HFFc6 (cell line): ENCODE measurements around the gene LGALS16. TPM values are rescaled to one million over a fixed set of nuclear protein-coding genes. Genes with fewer than 3 reads are reported as not detected.
"Not testable (repeated sequence)": the region's sequence is repeated elsewhere in the genome, so short reads cannot be mapped to it uniquely, and the experiment has no call there.

ENCODE experiments used
- DNase-seq: peaks from one replicate; pipeline ENCODE4 v3.0.0-alpha.2; 2018
- H3K27ac Mint-ChIP-seq: 2 replicates; pipeline ENCODE4 v1.8.0; 2020; ENCODE audit warnings: mild to moderate bottlenecking, mixed read lengths
- H3K27me3 Mint-ChIP-seq: 2 replicates; pipeline ENCODE4 v1.8.0; 2021; ENCODE audit warnings: mild to moderate bottlenecking, moderate library complexity, mixed read lengths; ENCODE audit not compliant: insufficient read depth
- H3K36me3 Mint-ChIP-seq: 2 replicates; pipeline ENCODE4 v1.8.0; 2021; ENCODE audit warnings: low read depth, mixed read lengths
- H3K4me1 Mint-ChIP-seq: 2 replicates; pipeline ENCODE4 v1.8.0; 2020; ENCODE audit warnings: low read depth, mixed read lengths
- H3K4me3 Mint-ChIP-seq: 2 replicates; pipeline ENCODE4 v1.8.0; 2020; ENCODE audit warnings: mild to moderate bottlenecking, moderate library complexity, mixed read lengths
- H3K9me3 Mint-ChIP-seq: 2 replicates; pipeline ENCODE4 v1.8.0; 2020; ENCODE audit warnings: mild to moderate bottlenecking, mixed read lengths
- CTCF ChIP-seq: fragments of 200-600 bp; sonication (generic); IDR thresholded peaks from 2 replicates; pipeline ENCODE4 v1.5.0; 2021; ENCODE audit warnings: antibody characterized with exemption, mild to moderate bottlenecking
- total RNA-seq, 6 experiments: library from RNA; stranded (reverse); fragmentation: NEBNext Ultra II Directional; extraction: Animal tissue kit (Norgen Biotek cat#: 25700); gene quantifications; 2 replicates in 1 of 6; 3 replicates in 5 of 6; pipeline ENCODE4 v1.2.3, GENCODE V29; 2021

Gene LGALS16
- total RNA-seq, 6 experiments from 2014 or later = not detected

- Mint-ChIP-seq H3K27me3 (peaks cover 6% of the 10 kb centered on the region; the same call in 1 of the 2 replicates), H3K4me1 (no peaks in the 10 kb centered on the region), H3K27ac (no peak overlapping the region), H3K9me3 (no peaks in the 10 kb centered on the region; the same call in 1 of the 2 replicates), H3K4me3 (no peak overlapping the region), H3K36me3 (no peaks in the 10 kb centered on the region)
- no peak for TF ChIP-seq CTCF
- DNase-seq = no peak
Measured at GRCh38 chr19:39661565-39661964, 5.9 kb downstream of the LGALS16 start.

- not testable (repeated sequence) for DNase-seq, H3K27ac Mint-ChIP-seq, H3K36me3 Mint-ChIP-seq, H3K4me1 Mint-ChIP-seq, H3K4me3 Mint-ChIP-seq, H3K9me3 Mint-ChIP-seq, H3K27me3 Mint-ChIP-seq
Measured at GRCh38 chr19:39669860-39670259, 14.1 kb downstream of the LGALS16 start.

- DNase-seq = no peak
- no peaks in the 10 kb centered on the region for H3K36me3 Mint-ChIP-seq
- no peak for TF ChIP-seq CTCF
- no peak overlapping the region for H3K4me3 Mint-ChIP-seq
- no peak overlapping the region for H3K27ac Mint-ChIP-seq
- H3K27me3 Mint-ChIP-seq = peaks cover 1% of the 10 kb centered on the region
- no peaks in the 10 kb centered on the region; the same call in 1 of the 2 replicates for H3K9me3 Mint-ChIP-seq
- no peaks in the 10 kb centered on the region for H3K4me1 Mint-ChIP-seq
Measured at GRCh38 chr19:39670998-39671397, 15.3 kb downstream of the LGALS16 start.

GRCh38 chr19:39671739-39672363 lies 16.1 kb downstream of the LGALS16 start:
- DNase-seq = peak; percentile 38
- no peaks in the 10 kb centered on the region for H3K4me1 Mint-ChIP-seq
- no peak overlapping the region for H3K27ac Mint-ChIP-seq
- no peak overlapping the region for H3K4me3 Mint-ChIP-seq
- peak; percentile 80 for TF ChIP-seq CTCF
- no peaks in the 10 kb centered on the region for H3K36me3 Mint-ChIP-seq
- no peaks in the 10 kb centered on the region for H3K9me3 Mint-ChIP-seq
- peaks cover 1% of the 10 kb centered on the region for H3K27me3 Mint-ChIP-seq

- no peak for DNase-seq
- Mint-ChIP-seq H3K9me3 (no peaks in the 10 kb centered on the region), H3K36me3 (no peaks in the 10 kb centered on the region), H3K27ac (no peak overlapping the region), H3K4me3 (no peak overlapping the region), H3K4me1 (no peaks in the 10 kb centered on the region), H3K27me3 (peaks cover 1% of the 10 kb centered on the region)
- no peak for TF ChIP-seq CTCF
Measured at GRCh38 chr19:39672473-39672872, 16.8 kb downstream of the LGALS16 start.

- not testable (repeated sequence) for H3K27ac Mint-ChIP-seq, H3K4me1 Mint-ChIP-seq, H3K27me3 Mint-ChIP-seq, H3K4me3 Mint-ChIP-seq, H3K9me3 Mint-ChIP-seq, H3K36me3 Mint-ChIP-seq, DNase-seq
Measured at GRCh38 chr19:39673862-39674261, 18.1 kb downstream of the LGALS16 start.

- no peak for TF ChIP-seq CTCF
- H3K27me3 Mint-ChIP-seq = peaks cover 7% of the 10 kb centered on the region
Measured at GRCh38 chr19:39676004-39676403, 20.3 kb downstream of the LGALS16 start.

More at GRCh38 chr19:39676004-39676403, 20.3 kb downstream of the LGALS16 start:
- no peaks in the 10 kb centered on the region for H3K4me1 Mint-ChIP-seq
- no peak overlapping the region for H3K27ac Mint-ChIP-seq
- no peak overlapping the region for H3K4me3 Mint-ChIP-seq
- no peak for DNase-seq
- H3K36me3 Mint-ChIP-seq = no peaks in the 10 kb centered on the region
- no peaks in the 10 kb centered on the region for H3K9me3 Mint-ChIP-seq
